Muscle of leg (tissue), 11 donors: ENCODE results near the gene LRRC4C. TPM values are rescaled to one million over a fixed set of nuclear protein-coding genes. Genes with fewer than 3 reads are reported as not detected.

Source experiments
- DNase-seq: peaks from one replicate; pipeline ENCODE4 v3.0.0; 2013
- H3K27ac ChIP-seq: one replicate; pipeline ENCODE4 v1.5.1; 2013; ENCODE audit warnings: mild to moderate bottlenecking, low read length, control low read depth
- H3K27me3 ChIP-seq: one replicate; pipeline ENCODE4 v1.6.1; 2013; ENCODE audit warnings: low read length; ENCODE audit not compliant: control insufficient read depth, insufficient read depth
- H3K36me3 ChIP-seq: one replicate; pipeline ENCODE4 v1.6.1; 2013; ENCODE audit warnings: low read length; ENCODE audit not compliant: control insufficient read depth, insufficient read depth
- H3K4me1 ChIP-seq: one replicate; pipeline ENCODE4 v1.6.1; 2013; ENCODE audit warnings: low read length; ENCODE audit not compliant: control insufficient read depth, insufficient read depth
- H3K4me3 ChIP-seq: one replicate; pipeline ENCODE4 v1.5.1; 2013; ENCODE audit warnings: low read length, control low read depth
- H3K9me3 ChIP-seq: replicated peaks from 2 replicates; pipeline ENCODE4 v1.6.1; 2013; ENCODE audit warnings: low read depth, low read length; ENCODE audit not compliant: control insufficient read depth
- WGBS: methylation state at CpG from one replicate; pipeline ENCODE4 v1.1.5; 2013; ENCODE audit warnings: missing lambda C conversion rate; ENCODE audit not compliant: insufficient coverage; 5-methylcytosine and 5-hydroxymethylcytosine counted together
- polyA plus RNA-seq, 8 donors: library from polyadenylated mRNA; unstranded; fragments of 120-200 nt; gene quantifications; one replicate each; pipeline versions ENCODE4 v1.2.1 to v1.2.3, GENCODE V29; 2013; ENCODE audit warnings: inconsistent platforms in 1 of 8, low replicate concordance in 1 of 8; ENCODE audit not compliant: insufficient read length in 8 of 8, insufficient read depth in 1 of 8
- total RNA-seq: library from RNA; stranded (reverse); fragments of 120-200 nt; gene quantifications from one replicate; pipeline ENCODE4 v1.2.4, GENCODE V29; 2013

The LRRC4C gene
- total and polyA plus RNA-seq, 9 donors, result 1.8 to 5.3 (median 2.3) TPM

DNA sequence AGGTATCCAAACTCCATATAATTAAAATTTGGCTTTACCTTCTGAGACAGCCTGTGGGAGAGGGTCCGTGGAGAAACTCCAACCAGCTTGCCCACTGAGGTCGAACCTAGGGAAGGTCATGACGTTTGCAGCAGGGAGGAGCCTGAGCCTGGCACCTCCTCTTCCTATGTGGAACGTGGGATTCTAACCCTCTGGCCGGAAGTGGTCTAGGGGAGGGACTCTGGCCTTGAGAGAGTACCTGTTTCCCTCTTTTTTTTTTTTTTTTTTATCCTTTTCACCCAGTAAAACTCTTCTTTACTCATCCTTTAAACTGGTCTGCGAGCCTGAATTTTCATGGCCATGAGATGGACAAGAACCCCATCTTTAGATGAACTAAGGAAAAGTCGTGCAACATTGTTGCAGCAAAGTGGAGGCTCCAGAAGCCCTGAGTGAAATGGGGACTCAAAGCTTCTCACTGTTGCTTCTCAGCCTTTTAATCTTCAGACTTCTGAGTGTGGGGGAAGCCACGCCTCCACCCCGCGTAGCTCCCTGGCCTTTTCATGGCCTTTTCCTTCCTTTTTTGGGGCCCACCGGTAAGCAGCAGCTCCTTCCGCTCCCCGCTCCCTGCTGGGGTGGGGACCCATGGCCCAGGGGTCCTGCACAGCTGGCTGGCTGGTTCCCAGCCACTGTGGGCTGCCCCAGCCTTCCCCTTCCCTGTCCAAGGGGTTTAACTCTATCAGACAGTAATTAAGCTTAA is 1359.9 kb downstream of the LRRC4C start:
- H3K36me3 ChIP-seq, result no peaks in the 10 kb centered on the region
- peaks cover 3% of the 10 kb centered on the region for H3K9me3 ChIP-seq
- no peaks in the 10 kb centered on the region for H3K27me3 ChIP-seq
- H3K4me1 ChIP-seq, result no peaks in the 10 kb centered on the region
- 65% methylated on average over 9 of the region's 13 CpGs for WGBS
- DNase-seq, result no peak
- no peak overlapping the region for H3K27ac ChIP-seq
- H3K4me3 ChIP-seq, result no peak overlapping the region

DNA sequence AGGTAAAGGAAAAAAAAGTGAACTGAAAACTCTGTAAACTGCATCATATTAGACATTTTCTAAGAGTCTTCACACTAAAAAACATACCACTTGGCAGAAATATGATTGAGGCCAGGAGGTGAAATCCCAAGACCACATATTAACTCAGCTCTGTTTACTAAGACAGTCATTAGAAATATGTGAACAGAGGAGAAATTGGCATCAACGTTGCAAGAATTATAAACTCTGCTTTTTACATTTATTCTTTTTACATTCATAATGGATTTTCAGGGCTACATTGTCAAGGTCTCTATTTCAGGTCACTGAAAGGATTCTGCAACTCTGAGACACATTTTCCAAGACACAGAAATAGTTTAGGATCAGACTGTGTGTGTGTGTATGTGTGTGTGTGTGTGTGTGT is 1364.0 kb downstream of the LRRC4C start:
- peak overlapping the region; percentile 38 for H3K27ac ChIP-seq
- peak; percentile 83 for DNase-seq
- H3K9me3 ChIP-seq, result no peaks in the 10 kb centered on the region
- no CpG with 5 or more reads among the region's 1 CpG for WGBS
- no peaks in the 10 kb centered on the region for H3K4me1 ChIP-seq
- no peaks in the 10 kb centered on the region for H3K27me3 ChIP-seq
- no peaks in the 10 kb centered on the region for H3K36me3 ChIP-seq
- no peak overlapping the region for H3K4me3 ChIP-seq

DNA sequence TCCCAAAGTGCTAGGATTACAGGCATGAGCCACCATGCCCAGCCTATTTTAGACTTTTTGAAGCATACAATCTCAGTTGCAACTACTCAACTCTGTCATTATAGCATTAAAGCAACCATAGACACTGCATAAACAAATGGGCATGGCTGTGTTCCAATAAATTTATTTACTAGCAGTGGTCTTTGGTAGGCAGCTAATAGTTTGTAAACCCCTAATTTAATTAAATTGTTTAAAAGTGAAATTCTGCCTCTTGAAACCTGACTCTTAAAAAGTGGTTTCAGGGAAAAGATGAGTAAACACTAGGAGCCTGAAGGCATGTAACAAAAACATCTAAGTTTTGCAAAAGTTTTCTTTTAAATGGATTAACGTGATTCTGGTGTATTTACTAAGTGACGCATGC is 1364.5 kb downstream of the LRRC4C start:
- no peaks in the 10 kb centered on the region for H3K9me3 ChIP-seq
- no peak overlapping the region for H3K27ac ChIP-seq
- H3K4me3 ChIP-seq, result no peak overlapping the region
- peak; percentile 14 for DNase-seq
- no peaks in the 10 kb centered on the region for H3K4me1 ChIP-seq
- no CpG with 5 or more reads among the region's 2 CpGs for WGBS
- H3K36me3 ChIP-seq, result no peaks in the 10 kb centered on the region
- H3K27me3 ChIP-seq, result no peaks in the 10 kb centered on the region

GRCh38 chr11:40080434-40080833 is 1379.0 kb downstream of the LRRC4C start:
- no peak overlapping the region for H3K27ac ChIP-seq

More at GRCh38 chr11:40080434-40080833, 1379.0 kb downstream of the LRRC4C start:
- H3K27me3 ChIP-seq, result no peaks in the 10 kb centered on the region
- peaks cover 9% of the 10 kb centered on the region for H3K9me3 ChIP-seq
- WGBS, result 81% methylated on average over 5 of the region's 7 CpGs
- H3K4me3 ChIP-seq, result no peak overlapping the region
- H3K36me3 ChIP-seq, result no peaks in the 10 kb centered on the region
- no peak for DNase-seq
- H3K4me1 ChIP-seq, result no peaks in the 10 kb centered on the region
